ENCODE measurements around the gene LRRC56. TPM values are rescaled to one million over a fixed set of nuclear protein-coding genes. Genes with fewer than 3 reads are reported as not detected.

LRRC56 gene
- total RNA-seq, 1 experiment from 2014 or later: 3.4 TPM

DNA sequence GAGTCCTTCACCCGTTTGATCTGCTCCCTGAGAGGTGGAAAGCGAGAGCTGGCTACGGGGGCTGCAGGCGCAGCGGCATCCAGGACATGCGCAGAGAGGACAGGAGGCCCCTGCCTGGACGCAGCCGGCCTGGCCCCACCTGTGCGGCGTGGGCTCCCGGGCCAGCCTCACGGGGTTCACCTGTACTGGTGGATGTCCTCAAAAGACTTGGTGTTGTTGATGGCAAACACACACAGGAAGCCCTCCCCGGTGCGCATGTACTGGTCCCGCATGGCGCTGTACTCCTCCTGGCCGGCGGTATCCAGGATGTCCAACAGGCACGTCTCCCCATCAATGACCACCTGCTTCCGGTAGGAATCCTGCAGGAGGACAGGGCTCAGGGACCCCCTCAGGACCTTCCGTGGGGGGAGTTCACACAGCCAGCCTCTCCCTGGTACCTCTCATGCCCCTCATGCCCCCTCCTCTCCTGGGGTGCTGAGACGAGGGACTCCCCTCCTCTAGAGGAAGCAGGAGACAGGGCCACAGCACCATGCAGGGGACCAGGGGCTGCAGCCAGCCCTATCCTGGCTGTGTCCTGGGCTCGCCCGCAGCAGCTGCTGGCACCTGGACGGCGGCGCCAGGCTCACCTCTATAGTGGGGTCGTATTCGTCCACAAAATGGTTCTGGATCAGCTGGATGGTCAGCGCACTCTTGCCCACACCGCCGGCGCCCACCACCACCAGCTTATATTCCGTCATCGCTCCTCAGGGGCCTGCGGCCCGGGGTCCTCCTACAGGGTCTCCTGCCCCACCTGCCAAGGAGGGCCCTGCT is 3.5 kb upstream of the LRRC56 start:
- Mint-ChIP-seq H3K36me3 (ENCODE audit: insufficient read depth in 1 of 3, low read depth in 3 of 3) (peaks cover 5 to 18% (median 10%) of the 10 kb centered on the region in 3 experiments; a peak in 5 of 7 replicates), H3K27ac (no peak overlapping the region), H3K4me1 (peaks cover 6 to 8% of the 10 kb centered on the region in 2 experiments; a peak in 2 of 4 replicates), H3K9me3 (peaks cover 0 to 2% of the 10 kb centered on the region in 2 experiments; a peak in 1 of 5 replicates), H3K27me3 (ENCODE audit: low read depth) (peaks cover 16% of the 10 kb centered on the region), H3K4me3 (peak overlapping the region; percentile 17 to 65; a peak in 4 of 5 replicates)
- no peak overlapping the region for H3T11ph ChIP-seq (ENCODE audit: low read length)
- no peak overlapping the region for H4K5ac ChIP-seq (ENCODE audit: insufficient read length, low read depth, low read length)
- no peak for DNase-seq
- no peaks in the 10 kb centered on the region for H3K79me2 ChIP-seq (ENCODE audit: insufficient read depth, low read length)
- no peak overlapping the region for H3K23ac ChIP-seq (ENCODE audit: insufficient read length, low read depth, low read length)
- no peaks in the 10 kb centered on the region for H4K20me1 ChIP-seq (ENCODE audit: control insufficient read depth, insufficient read depth, insufficient read length)
- H3K4me2 ChIP-seq (ENCODE audit: insufficient read depth, insufficient read length, low read length): no peak overlapping the region
- WGBS (ENCODE audit: extremely low coverage, insufficient read length, low lambda C conversion rate): no CpG with 5 or more reads among the region's 37 CpGs
- no peak overlapping the region for H3K14ac ChIP-seq (ENCODE audit: insufficient read depth, low read length)
- no peaks in the 10 kb centered on the region for H3K4me1 ChIP-seq (ENCODE audit: insufficient read depth, low read length)
- no peak overlapping the region for H2BK20ac ChIP-seq (ENCODE audit: low read depth, low read length, poor library complexity, severe bottlenecking)
- no peak overlapping the region for H4K91ac ChIP-seq (ENCODE audit: insufficient read length, low read depth, low read length)
- no peaks in the 10 kb centered on the region for H3K27me3 ChIP-seq (ENCODE audit: insufficient read depth, low read length)
- H3K79me1 ChIP-seq (ENCODE audit: insufficient read depth, low read depth, low read length, poor library complexity, severe bottlenecking): no peaks in the 10 kb centered on the region
- H3K9ac ChIP-seq (ENCODE audit: extremely low read depth, insufficient read length, low read length): no peak overlapping the region
- H2BK120ac ChIP-seq (ENCODE audit: low read depth, low read length, poor library complexity, severe bottlenecking): no peak overlapping the region
- no peak overlapping the region for H2AFZ ChIP-seq (ENCODE audit: low read length)
- no peak overlapping the region for H3K4ac ChIP-seq (ENCODE audit: low read depth, low read length)
- no peak overlapping the region for H3K18ac ChIP-seq (ENCODE audit: insufficient read length, low read depth, low read length)
- H2BK12ac ChIP-seq (ENCODE audit: insufficient read length, low read depth, low read length): no peak overlapping the region
- H3K9me3 ChIP-seq (ENCODE audit: control insufficient read depth, low read depth, low read length): no peaks in the 10 kb centered on the region
- H3K56ac ChIP-seq (ENCODE audit: insufficient read length, low read depth, low read length): no peak overlapping the region
- peaks cover 19% of the 10 kb centered on the region for H3K23me2 ChIP-seq (ENCODE audit: insufficient read length, low read depth, low read length, poor library complexity, severe bottlenecking)
- TF ChIP-seq, protein P1, sequence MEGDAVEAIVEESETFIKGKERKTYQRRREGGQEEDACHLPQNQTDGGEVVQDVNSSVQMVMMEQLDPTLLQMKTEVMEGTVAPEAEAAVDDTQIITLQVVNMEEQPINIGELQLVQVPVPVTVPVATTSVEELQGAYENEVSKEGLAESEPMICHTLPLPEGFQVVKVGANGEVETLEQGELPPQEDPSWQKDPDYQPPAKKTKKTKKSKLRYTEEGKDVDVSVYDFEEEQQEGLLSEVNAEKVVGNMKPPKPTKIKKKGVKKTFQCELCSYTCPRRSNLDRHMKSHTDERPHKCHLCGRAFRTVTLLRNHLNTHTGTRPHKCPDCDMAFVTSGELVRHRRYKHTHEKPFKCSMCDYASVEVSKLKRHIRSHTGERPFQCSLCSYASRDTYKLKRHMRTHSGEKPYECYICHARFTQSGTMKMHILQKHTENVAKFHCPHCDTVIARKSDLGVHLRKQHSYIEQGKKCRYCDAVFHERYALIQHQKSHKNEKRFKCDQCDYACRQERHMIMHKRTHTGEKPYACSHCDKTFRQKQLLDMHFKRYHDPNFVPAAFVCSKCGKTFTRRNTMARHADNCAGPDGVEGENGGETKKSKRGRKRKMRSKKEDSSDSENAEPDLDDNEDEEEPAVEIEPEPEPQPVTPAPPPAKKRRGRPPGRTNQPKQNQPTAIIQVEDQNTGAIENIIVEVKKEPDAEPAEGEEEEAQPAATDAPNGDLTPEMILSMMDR (conservative IDR thresholded peaks at IDR 0.05): no peak
- H2BK15ac ChIP-seq (ENCODE audit: low read depth, low read length): no peak overlapping the region
- H2AK5ac ChIP-seq (ENCODE audit: insufficient read length, low read length): no peak overlapping the region
- H3K27ac ChIP-seq (ENCODE audit: insufficient read length, low read depth, low read length): no peak overlapping the region
- H4K8ac ChIP-seq (replicated peaks; ENCODE audit: insufficient read length, low read depth, low read length): no peak overlapping the region
- no peak overlapping the region for H2BK5ac ChIP-seq (ENCODE audit: insufficient read length, low read length)
